Measurements from ENCODE around the gene FADS3.

The FADS3 gene

GRCh38 chr11:61885784-61886580 is 5.4 kb downstream of the FADS3 start:
- Histone ChIP-seq H3K9ac (ENCODE audit: low read length) (no peak overlapping the region), H3K36me3 (ENCODE audit: insufficient read depth, low read length) (no peaks in the 10 kb centered on the region), H3K27me3 (ENCODE audit: insufficient read depth, low read length) (no peaks in the 10 kb centered on the region; the same call in 1 of the 2 replicates), H3K79me2 (ENCODE audit: insufficient read depth, low read length) (no peaks in the 10 kb centered on the region), H3K9me2 (ENCODE audit: low read depth, low read length) (no peaks in the 10 kb centered on the region), H3K4me3 (ENCODE audit: low read depth, low read length, poor library complexity, severe bottlenecking) (no peak overlapping the region), H3K4me2 (ENCODE audit: low read length) (no peak overlapping the region), H3K4me1 (ENCODE audit: insufficient read depth, low read length, severe bottlenecking) (peaks cover 18% of the 10 kb centered on the region), H3K27ac (ENCODE audit: low read depth, low read length, poor library complexity, severe bottlenecking) (no peak overlapping the region), H4K20me1 (ENCODE audit: insufficient read depth, low read length) (no peaks in the 10 kb centered on the region), H3F3A (ENCODE audit: insufficient read depth, low read length) (no peaks in the 10 kb centered on the region), H3K9me3 (ENCODE audit: low read length) (no peaks in the 10 kb centered on the region), H2AFZ (ENCODE audit: low read length) (no peak overlapping the region)
- TF ChIP-seq EZH2 (IDR thresholded peaks at IDR 0.05; ENCODE audit: borderline replicate concordance, low read length) (no peak), CTCF (IDR thresholded peaks at IDR 0.05; ENCODE audit: low read length) (no peak)

DNA sequence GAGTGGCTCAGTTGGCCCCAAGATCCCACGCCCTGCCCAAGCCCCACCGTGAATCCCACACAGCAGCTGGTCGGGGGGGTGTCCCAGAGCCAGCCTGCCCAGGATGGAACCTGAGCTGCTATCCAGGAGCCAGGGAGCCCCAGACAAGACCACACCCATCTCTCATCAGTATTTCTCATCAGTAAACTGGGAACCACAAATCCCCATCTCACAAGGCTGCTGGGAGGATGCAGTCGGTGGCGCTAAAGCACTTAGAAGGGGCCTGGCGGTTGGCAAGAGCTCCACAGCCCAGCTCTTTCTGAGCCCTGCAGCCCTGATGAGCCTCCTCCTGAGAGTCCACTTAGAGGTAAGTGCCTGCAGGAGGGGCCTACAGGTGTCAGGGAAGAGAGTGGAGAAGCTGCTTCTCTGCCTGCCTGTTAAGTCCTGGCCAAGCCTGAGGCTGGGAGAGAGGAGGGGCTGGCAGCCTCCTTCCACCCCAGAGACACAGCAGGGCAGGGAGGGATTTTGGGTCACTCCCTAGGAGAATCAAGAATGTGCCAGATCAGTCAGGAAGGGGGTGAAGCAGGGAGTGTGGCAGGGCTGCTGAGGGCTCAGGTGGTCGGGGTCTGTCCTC is 6.1 kb downstream of the FADS3 start:
- H4K20me1 ChIP-seq (ENCODE audit: insufficient read depth, low read length): no peaks in the 10 kb centered on the region
- no peak overlapping the region for H3K9ac ChIP-seq (ENCODE audit: low read length)
- no peak overlapping the region for H3K4me2 ChIP-seq (ENCODE audit: low read length)
- no peaks in the 10 kb centered on the region for H3K9me2 ChIP-seq (ENCODE audit: low read depth, low read length)
- H3K4me3 ChIP-seq (ENCODE audit: low read depth, low read length, poor library complexity, severe bottlenecking): no peak overlapping the region
- no peak overlapping the region for H3K27ac ChIP-seq (ENCODE audit: low read depth, low read length, poor library complexity, severe bottlenecking)
- no peaks in the 10 kb centered on the region for H3K79me2 ChIP-seq (ENCODE audit: insufficient read depth, low read length)
- no peak for TF ChIP-seq CTCF (IDR thresholded peaks at IDR 0.05; ENCODE audit: low read length)
- TF ChIP-seq EZH2 (IDR thresholded peaks at IDR 0.05; ENCODE audit: borderline replicate concordance, low read length): no peak
- peaks cover 18% of the 10 kb centered on the region for H3K4me1 ChIP-seq (ENCODE audit: insufficient read depth, low read length, severe bottlenecking)
- H3F3A ChIP-seq (ENCODE audit: insufficient read depth, low read length): no peaks in the 10 kb centered on the region
- H3K36me3 ChIP-seq (ENCODE audit: insufficient read depth, low read length): no peaks in the 10 kb centered on the region
- H3K9me3 ChIP-seq (ENCODE audit: low read length): no peaks in the 10 kb centered on the region
- H2AFZ ChIP-seq (ENCODE audit: low read length): no peak overlapping the region
- H3K27me3 ChIP-seq (ENCODE audit: insufficient read depth, low read length): no peaks in the 10 kb centered on the region; the same call in 1 of the 2 replicates

GRCh38 chr11:61883947-61884346 is 7.4 kb downstream of the FADS3 start:
- TF ChIP-seq CTCF (IDR thresholded peaks at IDR 0.05; ENCODE audit: low read length) (no peak), EZH2 (IDR thresholded peaks at IDR 0.05; ENCODE audit: borderline replicate concordance, low read length) (no peak)
- no peak overlapping the region for H3K4me2 ChIP-seq (ENCODE audit: low read length)
- H2AFZ ChIP-seq (ENCODE audit: low read length): no peak overlapping the region
- H3F3A ChIP-seq (ENCODE audit: insufficient read depth, low read length): no peaks in the 10 kb centered on the region
- no peaks in the 10 kb centered on the region for H3K9me2 ChIP-seq (ENCODE audit: low read depth, low read length)
- H3K27me3 ChIP-seq (ENCODE audit: insufficient read depth, low read length): no peaks in the 10 kb centered on the region; the same call in 1 of the 2 replicates
- peaks cover 29% of the 10 kb centered on the region for H3K4me1 ChIP-seq (ENCODE audit: insufficient read depth, low read length, severe bottlenecking)
- H3K9me3 ChIP-seq (ENCODE audit: low read length): no peaks in the 10 kb centered on the region
- no peak overlapping the region for H3K9ac ChIP-seq (ENCODE audit: low read length)
- H3K4me3 ChIP-seq (ENCODE audit: low read depth, low read length, poor library complexity, severe bottlenecking): no peak overlapping the region
- no peaks in the 10 kb centered on the region for H3K79me2 ChIP-seq (ENCODE audit: insufficient read depth, low read length)
- no peaks in the 10 kb centered on the region for H4K20me1 ChIP-seq (ENCODE audit: insufficient read depth, low read length)
- H3K27ac ChIP-seq (ENCODE audit: low read depth, low read length, poor library complexity, severe bottlenecking): no peak overlapping the region
- no peaks in the 10 kb centered on the region for H3K36me3 ChIP-seq (ENCODE audit: insufficient read depth, low read length)
